H1 (cell line): ENCODE data around the gene GALNT18. TPM values are rescaled to one million over a fixed set of nuclear protein-coding genes. Genes with fewer than 3 reads are reported as not detected.

ENCODE experiments used
- CTCF ChIA-PET: fragments of 300-600 bp; sonication (Branson Sonifier 250); formaldehyde crosslinking; loops from one replicate; lab custom pipeline; 2021; ENCODE audit not compliant: partially characterized antibody; lab: Charles Lee
- POLR2A ChIA-PET: fragments of 300-600 bp; sonication (Branson Sonifier 250); formaldehyde crosslinking; loops from one replicate; lab custom pipeline; 2021; ENCODE audit warnings: inconsistent platforms; ENCODE audit not compliant: partially characterized antibody; lab: Charles Lee
- DNase-seq, 2 experiments: peaks; one replicate each; pipeline versions ENCODE4 v3.0.0 to v3.0.0-alpha.2; 2010 to 2022; ENCODE audit warnings: low spot score in 2 of 2, low read depth in 1 of 2, mixed read lengths in 1 of 2
- FAIRE-seq: peaks from 2 replicates; lab custom pipeline; 2011; peaks lifted over from hg19 to GRCh38; lab: Jason Lieb, UNC
- H2AFZ ChIP-seq: 2 replicates; pipeline ENCODE4 v1.8.1; 2012; ENCODE audit warnings: low read length, inconsistent platforms
- H2AK5ac ChIP-seq: 2 replicates; pipeline ENCODE4 v1.6.1; 2013; ENCODE audit warnings: low read depth, low read length
- H2BK120ac ChIP-seq: replicated peaks from 2 replicates; pipeline ENCODE3; 2013; ENCODE audit warnings: low read depth, low read length, inconsistent platforms
- H2BK12ac ChIP-seq: 2 replicates; pipeline ENCODE4 v1.6.1; 2013; ENCODE audit warnings: low read depth, low read length
- H2BK15ac ChIP-seq: 2 replicates; pipeline ENCODE4 v1.6.1; 2013; ENCODE audit warnings: low read length
- H2BK20ac ChIP-seq: 2 replicates; pipeline ENCODE4 v1.6.1; 2013; ENCODE audit warnings: low read length
- H2BK5ac ChIP-seq: 2 replicates; pipeline ENCODE4 v1.6.1; 2013; ENCODE audit warnings: low read depth, low read length
- H3K14ac ChIP-seq: 2 replicates; pipeline ENCODE4 v1.6.1; 2013; ENCODE audit warnings: inconsistent platforms; ENCODE audit not compliant: insufficient read length
- H3K18ac ChIP-seq: 2 replicates; pipeline ENCODE4 v1.6.1; 2013; ENCODE audit warnings: low read length; ENCODE audit errors: extremely low read depth
- H3K23ac ChIP-seq: 2 replicates; pipeline ENCODE4 v1.6.1; 2013; ENCODE audit warnings: inconsistent platforms; ENCODE audit not compliant: insufficient read length
- H3K23me2 ChIP-seq: 2 replicates; pipeline ENCODE4 v1.6.1; 2013; ENCODE audit warnings: low read depth, low read length
- H3K27ac ChIP-seq: 2 replicates; pipeline ENCODE4 v1.6.1; 2011; ENCODE audit warnings: low read depth, low read length, inconsistent platforms
- H3K27me3 ChIP-seq, 4 experiments: replicated peaks in 1 of 4; 1 replicate in 1 of 4; 2 replicates in 3 of 4; pipeline versions ENCODE4 v1.6.1 to v1.8.1; 2011 to 2013; ENCODE audit warnings: low read length in 3 of 4, mild to moderate bottlenecking in 3 of 4, inconsistent platforms in 2 of 4, mixed read lengths in 2 of 4, moderate library complexity in 1 of 4; ENCODE audit not compliant: control insufficient read depth in 3 of 4, insufficient read depth in 3 of 4; ENCODE audit errors: extremely low read depth in 1 of 4
- H3K36me3 ChIP-seq, 4 experiments: 2 replicates each; pipeline versions ENCODE4 v1.6.1 to v1.8.1; 2011 to 2013; ENCODE audit warnings: mild to moderate bottlenecking in 4 of 4, low read length in 3 of 4, moderate library complexity in 2 of 4, control low read depth in 1 of 4, inconsistent platforms in 1 of 4; ENCODE audit not compliant: insufficient read depth in 4 of 4, control insufficient read depth in 2 of 4
- H3K4ac ChIP-seq: replicated peaks from 2 replicates; pipeline ENCODE3; 2013; ENCODE audit warnings: low read length, low read depth, mixed read lengths, inconsistent platforms; ENCODE audit not compliant: insufficient read length
- H3K4me1 ChIP-seq, 4 experiments: replicated peaks in 1 of 4; 1 replicate in 1 of 4; 2 replicates in 3 of 4; pipeline versions ENCODE4 v1.6.1 to v1.8.1; 2011 to 2013; ENCODE audit warnings: low read length in 3 of 4, inconsistent platforms in 2 of 4, mixed read lengths in 1 of 4; ENCODE audit not compliant: insufficient read depth in 4 of 4, control insufficient read depth in 3 of 4
- H3K4me2 ChIP-seq, 2 experiments: 2 replicates each; pipeline versions ENCODE4 v1.6.1 to v1.8.1; 2011 to 2013; ENCODE audit warnings: low read depth in 2 of 2, low read length in 2 of 2, control low read depth in 1 of 2, inconsistent platforms in 1 of 2, mild to moderate bottlenecking in 1 of 2; ENCODE audit not compliant: insufficient read depth in 1 of 2
- H3K4me3 ChIP-seq, 4 experiments: fragments of 200-600, 300-600 bp in 1 of 4; sonication (generic), shearing (Covaris generic), sonication (Bioruptor Twin) in 1 of 4; 2 replicates each; pipeline versions ENCODE4 v1.5.1 to v1.8.1; 2011 to 2016; ENCODE audit warnings: low read length in 4 of 4, low read depth in 3 of 4, control low read depth in 2 of 4, inconsistent platforms in 2 of 4, mild to moderate bottlenecking in 2 of 4, mixed read lengths in 1 of 4, moderate library complexity in 1 of 4; ENCODE audit not compliant: insufficient read depth in 2 of 4; ENCODE audit errors: extremely low read depth in 1 of 4
- H3K56ac ChIP-seq: replicated peaks from 2 replicates; pipeline ENCODE3; 2013; ENCODE audit warnings: low read depth, mild to moderate bottlenecking, mixed read lengths, low read length, inconsistent platforms; ENCODE audit not compliant: insufficient read length
- H3K79me1 ChIP-seq: 2 replicates; pipeline ENCODE4 v1.6.1; 2013; ENCODE audit warnings: low read depth, low read length, control low read depth
- H3K79me2 ChIP-seq, 2 experiments: 2 replicates each; pipeline versions ENCODE4 v1.6.1 to v1.8.1; 2012 to 2013; ENCODE audit warnings: low read length in 2 of 2, mild to moderate bottlenecking in 2 of 2, inconsistent platforms in 1 of 2; ENCODE audit not compliant: insufficient read depth in 2 of 2, control insufficient read depth in 1 of 2
- H3K9ac ChIP-seq, 4 experiments: replicated peaks in 1 of 4; 1 replicate in 1 of 4; 2 replicates in 3 of 4; pipeline versions ENCODE4 v1.6.1 to v1.8.1; 2011 to 2013; ENCODE audit warnings: low read depth in 3 of 4, low read length in 3 of 4, control low read depth in 2 of 4, mild to moderate bottlenecking in 2 of 4, moderate library complexity in 2 of 4, inconsistent platforms in 1 of 4; ENCODE audit errors: extremely low read depth in 1 of 4
- H3K9me3 ChIP-seq, 2 experiments: 2 replicates each; pipeline versions ENCODE4 v1.6.1 to v1.8.1; 2012 to 2013; ENCODE audit warnings: mild to moderate bottlenecking in 2 of 2, moderate library complexity in 2 of 2, control low read depth in 1 of 2, inconsistent platforms in 1 of 2, low read depth in 1 of 2, low read length in 1 of 2, mixed read lengths in 1 of 2; ENCODE audit not compliant: insufficient read depth in 2 of 2
- H4K20me1 ChIP-seq, 2 experiments: replicated peaks in 1 of 2; 2 replicates each; pipeline versions ENCODE3 to v1.8.1; 2011 to 2013; ENCODE audit warnings: inconsistent platforms in 2 of 2, low read length in 2 of 2, mild to moderate bottlenecking in 1 of 2; ENCODE audit not compliant: insufficient read depth in 2 of 2, control insufficient read depth in 1 of 2
- H4K5ac ChIP-seq: 2 replicates; pipeline ENCODE4 v1.6.1; 2013; ENCODE audit warnings: low read length, low read depth, mixed read lengths, inconsistent platforms; ENCODE audit not compliant: insufficient read length
- H4K8ac ChIP-seq: 2 replicates; pipeline ENCODE4 v1.8.0; 2013; ENCODE audit warnings: mild to moderate bottlenecking, moderate library complexity, low read length, inconsistent platforms; ENCODE audit not compliant: insufficient read depth; ENCODE audit errors: extremely low read depth
- H4K91ac ChIP-seq: replicated peaks from 2 replicates; pipeline ENCODE3; 2013; ENCODE audit warnings: low read length, mixed read lengths, inconsistent platforms; ENCODE audit not compliant: insufficient read length
- BACH1 ChIP-seq: IDR thresholded peaks from 2 replicates; pipeline ENCODE4 v1.6.1; 2012; ENCODE audit warnings: low read length, improper control_type of control experiment
- CREB1 ChIP-seq: IDR thresholded peaks from 2 replicates; pipeline ENCODE4 v1.6.1; 2012; ENCODE audit warnings: inconsistent platforms
- EP300 ChIP-seq, 2 experiments: IDR thresholded peaks; 1 replicate in 1 of 2; 2 replicates in 1 of 2; pipeline ENCODE4 v1.6.1; 2011 to 2012; ENCODE audit warnings: low read depth in 2 of 2, low read length in 2 of 2, mild to moderate bottlenecking in 2 of 2, borderline replicate concordance in 1 of 2, inconsistent platforms in 1 of 2, moderate library complexity in 1 of 2
- FOSL1 ChIP-seq: IDR thresholded peaks from 2 replicates; pipeline ENCODE4 v1.6.1; 2011; ENCODE audit warnings: mild to moderate bottlenecking, low read depth, low read length, moderate library complexity; ENCODE audit not compliant: insufficient read depth
- KDM1A ChIP-seq: fragments of 200-600, 300-600 bp; sonication (generic); IDR thresholded peaks from 2 replicates; pipeline ENCODE4 v1.7.1; 2016; ENCODE audit warnings: mild to moderate bottlenecking, low read length, borderline replicate concordance
- KDM5A ChIP-seq: fragments of 200-600 bp; IDR thresholded peaks from 2 replicates; pipeline ENCODE4 v1.7.1; 2012; ENCODE audit warnings: mild to moderate bottlenecking, low read length, inconsistent platforms, mixed read lengths
- MAFK ChIP-seq: IDR thresholded peaks from 2 replicates; pipeline ENCODE4 v1.6.1; 2012; ENCODE audit warnings: low read depth, mild to moderate bottlenecking, improper control_type of control experiment, low read length
- NANOG ChIP-seq: IDR thresholded peaks from 2 replicates; pipeline ENCODE4 v1.6.1; 2011; ENCODE audit warnings: low read length, low read depth, mild to moderate bottlenecking, inconsistent platforms; ENCODE audit not compliant: insufficient read depth, poor library complexity, severe bottlenecking
- PHF8 ChIP-seq: fragments of 200-600 bp; sonication (generic); conservative IDR thresholded peaks from 2 replicates; pipeline ENCODE4 v1.7.1; 2012; ENCODE audit warnings: low read depth, mild to moderate bottlenecking, inconsistent platforms, low read length, moderate library complexity
- POLR2A ChIP-seq, 2 experiments: IDR thresholded peaks; 1 replicate in 1 of 2; 2 replicates in 1 of 2; pipeline ENCODE4 v1.6.1; 2011; ENCODE audit warnings: low read depth in 2 of 2, low read length in 2 of 2, mild to moderate bottlenecking in 2 of 2; ENCODE audit errors: control extremely low read depth in 1 of 2
- RAD21 ChIP-seq, 2 experiments: IDR thresholded peaks in 1 of 2; conservative IDR thresholded peaks in 1 of 2; 2 replicates each; pipeline ENCODE4 v1.6.1; 2011; ENCODE audit warnings: low read depth in 2 of 2, low read length in 2 of 2, improper control_type of control experiment in 1 of 2, inconsistent platforms in 1 of 2, mild to moderate bottlenecking in 1 of 2, moderate library complexity in 1 of 2
- RNF2 ChIP-seq: fragments of 200-900, 300-1000 bp; sonication (generic); IDR thresholded peaks from 2 replicates; pipeline ENCODE4 v1.7.1; 2016; ENCODE audit warnings: borderline replicate concordance, low read depth, mild to moderate bottlenecking, antibody characterized with exemption, low read length; ENCODE audit not compliant: poor library complexity, severe bottlenecking; ENCODE audit errors: missing control alignments
- TBP ChIP-seq: IDR thresholded peaks from 2 replicates; pipeline ENCODE4 v1.6.1; 2011; ENCODE audit warnings: low read depth, low read length, improper control_type of control experiment
- YY1 ChIP-seq: IDR thresholded peaks from 2 replicates; pipeline ENCODE4 v1.6.1; 2011; ENCODE audit warnings: low read depth, mild to moderate bottlenecking, low read length
- WGBS, 2 experiments: shearing (Covaris generic) in 1 of 2; methylation state at CpG; one replicate each; pipeline versions ENCODE4 v1.1.6 to v1.1.7; 2013 to 2015; ENCODE audit warnings: low lambda C conversion rate in 2 of 2, mixed read lengths in 2 of 2, inconsistent platforms in 1 of 2, low coverage in 1 of 2, missing lambda C conversion rate in 1 of 2; ENCODE audit not compliant: insufficient replicate concordance in 2 of 2, insufficient coverage in 1 of 2, insufficient read length in 1 of 2; ENCODE audit errors: extremely low coverage in 1 of 2, missing lambda C conversion rate in 1 of 2; 5-methylcytosine and 5-hydroxymethylcytosine counted together
- polyA plus RNA-seq, 7 experiments: library from polyadenylated mRNA; depleted of rRNA in 3 of 7; stranded (reverse) in 5 of 7; unstranded in 2 of 7; fragments of >200 nt in 5 of 7; fragments of 200-250 nt in 2 of 7; gene quantifications; 1 replicate in 5 of 7; 2 replicates in 1 of 7; 4 replicates in 1 of 7; pipeline versions ENCODE4 v1.2.1 to v1.2.3, GENCODE V29; 2011 to 2013; ENCODE audit warnings: missing spikeins in 2 of 7, mixed read lengths in 2 of 7
- total RNA-seq: library from RNA; stranded (reverse); fragmentation: NEBNext Ultra II Directional; extraction: Animal tissue kit (Norgen Biotek cat#: 25700); gene quantifications from 2 replicates; pipeline ENCODE4 v1.2.1, GENCODE V29; 2021

GALNT18 gene
- total and polyA plus RNA-seq, 2 of the 8 experiments (the other 6 are each of a cell fraction or from before 2014, with no cell fraction given): 6.0 to 9.4 TPM

GRCh38 chr11:11534981-11535380 is 86.8 kb downstream of the GALNT18 start:
- H3K9ac ChIP-seq: no peak overlapping the region
- no peak overlapping the region for H2BK5ac ChIP-seq
- H3K23ac ChIP-seq: no peak overlapping the region
- H3K4me3 ChIP-seq: no peak overlapping the region
- no peak overlapping the region for H3K14ac ChIP-seq
- TF ChIP-seq CREB1: no peak
- no peak for TF ChIP-seq TBP
- no peak for TF ChIP-seq BACH1
- TF ChIP-seq RNF2: no peak
- no peak for TF ChIP-seq NANOG
- TF ChIP-seq EP300 (IDR thresholded peaks at IDR 0.05; ENCODE audit: borderline replicate concordance in 1 of 2, low read depth in 2 of 2, low read length in 2 of 2): no peak
- no peak for TF ChIP-seq PHF8
- no peak for TF ChIP-seq KDM1A
- TF ChIP-seq KDM5A: no peak
- TF ChIP-seq POLR2A (IDR thresholded peaks at IDR 0.05; ENCODE audit: control extremely low read depth in 1 of 2, low read depth in 2 of 2, low read length in 2 of 2): no peak
- no peak for TF ChIP-seq MAFK
- no peak for TF ChIP-seq FOSL1
- no peak for TF ChIP-seq YY1
- no peak for TF ChIP-seq RAD21 (IDR thresholded peaks at IDR 0.05 in 1 of 2, conservative IDR thresholded peaks at IDR 0.05 in 1 of 2; ENCODE audit: low read depth in 2 of 2, low read length in 2 of 2)
- TF ChIP-seq, all 59 proteins: peak for 0
- no peaks in the 10 kb centered on the region for H3K9me3 ChIP-seq
- H3K4me2 ChIP-seq: no peak overlapping the region
- H2AFZ ChIP-seq: no peak overlapping the region
- no peak overlapping the region for H2BK15ac ChIP-seq
- no peaks in the 10 kb centered on the region for H3K79me2 ChIP-seq
- WGBS, 2 experiments: 90% methylated on average over 4 of the region's 4 CpGs; no CpG with 5 or more reads in 1 of the 2 experiments
- no peak for DNase-seq
- H3K79me1 ChIP-seq: no peaks in the 10 kb centered on the region
- H4K91ac ChIP-seq: no peak overlapping the region
- H2BK12ac ChIP-seq: no peak overlapping the region
- no peak overlapping the region for H3K56ac ChIP-seq
- no peaks in the 10 kb centered on the region for H3K27me3 ChIP-seq
- H2AK5ac ChIP-seq: no peak overlapping the region
- no peak overlapping the region for H2BK120ac ChIP-seq
- no peak overlapping the region for H3K27ac ChIP-seq
- H3K36me3 ChIP-seq: no peaks in the 10 kb centered on the region
- ChIA-PET CTCF (interaction anchor here (1.1 to 1.3 kb wide), 3 partner anchors 10 to 252 kb away, joined by 3 read pairs; no protein-coding TSS in a partner anchor), POLR2A (no interaction called here)
- peaks cover 0 to 7% (median 0%) of the 10 kb centered on the region in 4 experiments; a peak in 1 of 7 replicates for H3K4me1 ChIP-seq
- no peak overlapping the region for H3K4ac ChIP-seq
- H3K23me2 ChIP-seq: no peaks in the 10 kb centered on the region
- no peak for FAIRE-seq
- H4K8ac ChIP-seq: no peak overlapping the region
- H3K18ac ChIP-seq: no peak overlapping the region
- H4K5ac ChIP-seq: no peak overlapping the region
- H4K20me1 ChIP-seq: no peaks in the 10 kb centered on the region
- no peak overlapping the region for H2BK20ac ChIP-seq
